Measurements from ENCODE around the gene FGGY.
A peak's percentile ranks its signal among the peaks of the same experiment; 100 is the strongest.
"Not testable (repeated sequence)": the region's sequence is repeated elsewhere in the genome, so short reads cannot be mapped to it uniquely, and the experiment has no call there.

FGGY gene

GRCh38 chr1:59690171-59690930, 393.5 kb downstream of the FGGY start:
- no peak for DNase-seq

- DNase-seq, result no peak
These were observed 394.4 kb downstream of the FGGY start for GRCh38 chr1:59691261-59691660.

- DNase-seq, result no peak
These were observed 395.7 kb downstream of the FGGY start for GRCh38 chr1:59692591-59692990.

- no peak for DNase-seq
These were observed 396.5 kb downstream of the FGGY start for GRCh38 chr1:59693406-59693805.

GRCh38 chr1:59695252-59695651, 398.4 kb downstream of the FGGY start:
- DNase-seq, result no peak

- no peak for DNase-seq
These were observed 399.7 kb downstream of the FGGY start for GRCh38 chr1:59696421-59697115.

- DNase-seq, result peak; percentile 3
These were observed 400.4 kb downstream of the FGGY start for GRCh38 chr1:59697150-59697800.

- no peak for DNase-seq
These were observed 401.5 kb downstream of the FGGY start for GRCh38 chr1:59698386-59698785.

- DNase-seq, result peak; percentile 3
These were observed 402.4 kb downstream of the FGGY start for GRCh38 chr1:59699227-59699847.

GRCh38 chr1:59701376-59701775, 404.5 kb downstream of the FGGY start:
- DNase-seq, result no peak

GRCh38 chr1:59703226-59703917, 406.5 kb downstream of the FGGY start:
- DNase-seq, result no peak

GRCh38 chr1:59703918-59704378, 407.1 kb downstream of the FGGY start:
- DNase-seq, result no peak

GRCh38 chr1:59704716-59705115, 407.8 kb downstream of the FGGY start:
- DNase-seq, result no peak

- no peak for DNase-seq
These were observed 408.8 kb downstream of the FGGY start for GRCh38 chr1:59705466-59706302.

GRCh38 chr1:59706303-59706599, 409.4 kb downstream of the FGGY start:
- DNase-seq, result no peak

GRCh38 chr1:59707178-59707791, 410.4 kb downstream of the FGGY start:
- DNase-seq, result no peak

GRCh38 chr1:59709333-59709732, 412.4 kb downstream of the FGGY start:
- DNase-seq, result no peak

- DNase-seq, result not testable (repeated sequence)
These were observed 414.0 kb downstream of the FGGY start for GRCh38 chr1:59710920-59711319.

GRCh38 chr1:59714219-59714618, 417.3 kb downstream of the FGGY start:
- no peak for DNase-seq

- DNase-seq, result no peak
These were observed 418.1 kb downstream of the FGGY start for GRCh38 chr1:59714966-59715365.

GRCh38 chr1:59716832-59717231, 419.9 kb downstream of the FGGY start:
- DNase-seq, result no peak
